Activated T-helper 1 cell treated with anti-CD3 and anti-CD28 coated beads, Interleukin-12 subunit alpha, Interleukin-12 subunit beta, Interleukin-2, Interleukin-4 antibody, amounts not matched to agents 30 ng/mL and 10 ng/mL and 1 ng/mL, durations not matched to agents 14 hours and 24 hours and 36 hours (primary cell): ENCODE results near the gene STEAP1B. TPM values are rescaled to one million over a fixed set of nuclear protein-coding genes. Genes with fewer than 3 reads are reported as not detected.
"Not testable (repeated sequence)": the region's sequence is repeated elsewhere in the genome, so short reads cannot be mapped to it uniquely, and the experiment has no call there.

Experiments
- DNase-seq: peaks from one replicate; pipeline ENCODE4 v3.0.0; 2021; ENCODE audit warnings: low spot score
- H3K27ac Mint-ChIP-seq: one replicate; pipeline ENCODE4 v1.8.0; 2021; ENCODE audit warnings: mild to moderate bottlenecking, mixed read lengths
- H3K27me3 Mint-ChIP-seq: one replicate; pipeline ENCODE4 v1.8.0; 2022; ENCODE audit warnings: mild to moderate bottlenecking, moderate library complexity, mixed read lengths; ENCODE audit not compliant: insufficient read depth
- H3K36me3 Mint-ChIP-seq: one replicate; pipeline ENCODE4 v1.8.0; 2021; ENCODE audit warnings: low read depth, mixed read lengths
- H3K4me1 Mint-ChIP-seq: one replicate; pipeline ENCODE4 v1.8.0; 2021; ENCODE audit warnings: low read depth, mixed read lengths
- H3K4me3 Mint-ChIP-seq: one replicate; pipeline ENCODE4 v1.8.0; 2021; ENCODE audit warnings: mild to moderate bottlenecking, moderate library complexity, mixed read lengths
- H3K9me3 Mint-ChIP-seq: one replicate; pipeline ENCODE4 v1.8.0; 2021; ENCODE audit warnings: mixed read lengths
- intact Hi-C: fragments of 100-400 bp; cut with micrococcal nuclease; formaldehyde crosslinking; loops from one replicate; pipeline ENCODE4 v1.15.1; 2024
- total RNA-seq: library from RNA; stranded (reverse); gene quantifications from 2 replicates; pipeline ENCODE4 v1.2.3, GENCODE V29; 2022

The STEAP1B gene
- total RNA-seq, 1 donor from 2014 or later, result 0.16 TPM

- H3K4me3 Mint-ChIP-seq, H3K27me3 Mint-ChIP-seq, DNase-seq, intact Hi-C loops, H3K27ac Mint-ChIP-seq, H3K36me3 Mint-ChIP-seq, H3K4me1 Mint-ChIP-seq, H3K9me3 Mint-ChIP-seq: not testable (repeated sequence)
These were observed 66.8 kb downstream of the STEAP1B start for GRCh38 chr7:22433165-22433700.

GRCh38 chr7:22432203-22432718, 67.7 kb downstream of the STEAP1B start:
- Mint-ChIP-seq H3K4me3 (no peak overlapping the region), H3K27me3 (peaks cover 4% of the 10 kb centered on the region), H3K36me3 (no peaks in the 10 kb centered on the region), H3K9me3 (no peaks in the 10 kb centered on the region), H3K4me1 (peaks cover 4% of the 10 kb centered on the region), H3K27ac (no peak overlapping the region)
- intact Hi-C loops, result no loop called here
- DNase-seq, result no peak

- DNase-seq, result no peak
- peaks cover 4% of the 10 kb centered on the region for H3K4me1 Mint-ChIP-seq
- peaks cover 2% of the 10 kb centered on the region for H3K27me3 Mint-ChIP-seq
- no peaks in the 10 kb centered on the region for H3K36me3 Mint-ChIP-seq
- H3K27ac Mint-ChIP-seq, result no peak overlapping the region
- H3K9me3 Mint-ChIP-seq, result no peaks in the 10 kb centered on the region
- H3K4me3 Mint-ChIP-seq, result no peak overlapping the region
- intact Hi-C loops, result no loop called here
These were observed 69.5 kb downstream of the STEAP1B start for GRCh38 chr7:22430457-22430856.

- Mint-ChIP-seq H3K4me3 (no peak overlapping the region), H3K27ac (no peak overlapping the region), H3K27me3 (peaks cover 2% of the 10 kb centered on the region), H3K36me3 (no peaks in the 10 kb centered on the region), H3K9me3 (no peaks in the 10 kb centered on the region), H3K4me1 (no peaks in the 10 kb centered on the region)
- intact Hi-C loops, result no loop called here
- DNase-seq, result no peak
These were observed 70.6 kb downstream of the STEAP1B start for GRCh38 chr7:22429386-22429785.

- intact Hi-C loops, result no loop called here
- DNase-seq, result no peak
- peaks cover 3% of the 10 kb centered on the region for H3K27me3 Mint-ChIP-seq
- no peaks in the 10 kb centered on the region for H3K9me3 Mint-ChIP-seq
- H3K27ac Mint-ChIP-seq, result no peak overlapping the region
- no peak overlapping the region for H3K4me3 Mint-ChIP-seq
- H3K36me3 Mint-ChIP-seq, result no peaks in the 10 kb centered on the region
- H3K4me1 Mint-ChIP-seq, result no peaks in the 10 kb centered on the region
These were observed 72.1 kb downstream of the STEAP1B start for GRCh38 chr7:22427855-22428254.

GRCh38 chr7:22427104-22427503, 72.9 kb downstream of the STEAP1B start:
- Mint-ChIP-seq H3K9me3 (no peaks in the 10 kb centered on the region), H3K4me1 (no peaks in the 10 kb centered on the region), H3K4me3 (no peak overlapping the region), H3K27me3 (peaks cover 1% of the 10 kb centered on the region), H3K27ac (no peak overlapping the region), H3K36me3 (no peaks in the 10 kb centered on the region)
- intact Hi-C loops, result no loop called here
- DNase-seq, result no peak

- peaks cover 1% of the 10 kb centered on the region for H3K27me3 Mint-ChIP-seq
- no peak overlapping the region for H3K27ac Mint-ChIP-seq
- H3K36me3 Mint-ChIP-seq, result no peaks in the 10 kb centered on the region
- DNase-seq, result no peak
- no peaks in the 10 kb centered on the region for H3K4me1 Mint-ChIP-seq
- no peaks in the 10 kb centered on the region for H3K9me3 Mint-ChIP-seq
- no peak overlapping the region for H3K4me3 Mint-ChIP-seq
- intact Hi-C loops, result no loop called here
These were observed 73.4 kb downstream of the STEAP1B start for GRCh38 chr7:22426463-22427094.

GRCh38 chr7:22425361-22425760, 74.6 kb downstream of the STEAP1B start:
- H3K9me3 Mint-ChIP-seq, result no peaks in the 10 kb centered on the region
- H3K4me1 Mint-ChIP-seq, result no peaks in the 10 kb centered on the region
- H3K27ac Mint-ChIP-seq, result no peak overlapping the region
- no peak for DNase-seq
- H3K27me3 Mint-ChIP-seq, result peaks cover 1% of the 10 kb centered on the region
- H3K4me3 Mint-ChIP-seq, result no peak overlapping the region
- H3K36me3 Mint-ChIP-seq, result no peaks in the 10 kb centered on the region
- intact Hi-C loops, result no loop called here

- Mint-ChIP-seq H3K4me1 (no peaks in the 10 kb centered on the region), H3K27ac (no peak overlapping the region), H3K9me3 (no peaks in the 10 kb centered on the region), H3K27me3 (peaks cover 5% of the 10 kb centered on the region), H3K4me3 (no peak overlapping the region), H3K36me3 (no peaks in the 10 kb centered on the region)
- no peak for DNase-seq
- intact Hi-C loops, result no loop called here
These were observed 77.0 kb downstream of the STEAP1B start for GRCh38 chr7:22422831-22423615.

GRCh38 chr7:22420973-22421635, 78.9 kb downstream of the STEAP1B start:
- Mint-ChIP-seq H3K4me3 (no peak overlapping the region), H3K27ac (no peak overlapping the region), H3K27me3 (peaks cover 13% of the 10 kb centered on the region), H3K9me3 (no peaks in the 10 kb centered on the region), H3K4me1 (no peaks in the 10 kb centered on the region), H3K36me3 (no peaks in the 10 kb centered on the region)
- DNase-seq, result no peak
- intact Hi-C loops, result no loop called here

GRCh38 chr7:22420008-22420407, 80.0 kb downstream of the STEAP1B start:
- Mint-ChIP-seq H3K4me3 (no peak overlapping the region), H3K36me3 (no peaks in the 10 kb centered on the region), H3K9me3 (no peaks in the 10 kb centered on the region), H3K27me3 (peaks cover 13% of the 10 kb centered on the region), H3K27ac (no peak overlapping the region), H3K4me1 (no peaks in the 10 kb centered on the region)
- intact Hi-C loops, result no loop called here
- DNase-seq, result no peak

GRCh38 chr7:22419488-22419887, 80.5 kb downstream of the STEAP1B start:
- peaks cover 13% of the 10 kb centered on the region for H3K27me3 Mint-ChIP-seq
- intact Hi-C loops, result no loop called here
- H3K36me3 Mint-ChIP-seq, result no peaks in the 10 kb centered on the region
- no peaks in the 10 kb centered on the region for H3K4me1 Mint-ChIP-seq
- no peaks in the 10 kb centered on the region for H3K9me3 Mint-ChIP-seq
- no peak for DNase-seq
- no peak overlapping the region for H3K4me3 Mint-ChIP-seq
- H3K27ac Mint-ChIP-seq, result no peak overlapping the region
